ENCODE measurements around the gene ANKS4B. TPM values are rescaled to one million over a fixed set of nuclear protein-coding genes. Genes with fewer than 3 reads are reported as not detected.

Gene ANKS4B
- total and polyA plus RNA-seq, 8 donors = 0.23 to 9.0 (median 0.61) TPM; not detected in 3

- DNase-seq = no peak
- no peak for TF ChIP-seq POLR2AphosphoS5 (IDR thresholded peaks at IDR 0.05)
- TF ChIP-seq EP300 (IDR thresholded peaks at IDR 0.05) = no peak
- TF ChIP-seq CTCF (IDR thresholded peaks at IDR 0.05) = no peak
- TF ChIP-seq POLR2A (IDR thresholded peaks at IDR 0.05) = no peak
- Histone ChIP-seq H3K36me3 (no peaks in the 10 kb centered on the region), H3K4me3 (no peak overlapping the region), H3K4me1 (no peaks in the 10 kb centered on the region), H3K9me3 (no peaks in the 10 kb centered on the region), H3K27me3 (peaks cover 0 to 11% (median 0%) of the 10 kb centered on the region in 3 donors), H3K27ac (no peak overlapping the region)
- intact Hi-C loops (cut with DNase I; ENCODE audit: low total_unique reads) = no loop called here
These were observed 5.6 kb upstream of the ANKS4B start for GRCh38 chr16:21227866-21228265.

- peaks cover 0 to 11% (median 0%) of the 10 kb centered on the region in 3 donors for H3K27me3 ChIP-seq
- no peak for DNase-seq
- no peak overlapping the region for H3K27ac ChIP-seq
- no peaks in the 10 kb centered on the region for H3K4me1 ChIP-seq
- no peak overlapping the region for H3K4me3 ChIP-seq
- H3K36me3 ChIP-seq = no peaks in the 10 kb centered on the region
- TF ChIP-seq EP300 (IDR thresholded peaks at IDR 0.05) = no peak
- TF ChIP-seq POLR2A (IDR thresholded peaks at IDR 0.05) = no peak
- TF ChIP-seq POLR2AphosphoS5 (IDR thresholded peaks at IDR 0.05) = no peak
- TF ChIP-seq CTCF (IDR thresholded peaks at IDR 0.05) = no peak
- H3K9me3 ChIP-seq = no peaks in the 10 kb centered on the region
- WGBS, 5 donors = 50 to 64% (median 54%) methylated on average over 2 of the region's 2 CpGs
- intact Hi-C loops (cut with DNase I; ENCODE audit: low total_unique reads) = no loop called here
These were observed 5.1 kb upstream of the ANKS4B start for GRCh38 chr16:21228361-21228872.

GRCh38 chr16:21233045-21233520, 416 bp upstream of the ANKS4B start:
- no peak for DNase-seq

GRCh38 chr16:21235199-21235585, 1.7 kb downstream of the ANKS4B start:
- Histone ChIP-seq H3K36me3 (no peaks in the 10 kb centered on the region), H3K4me3 (no peak overlapping the region), H3K9me3 (no peaks in the 10 kb centered on the region), H3K27me3 (peaks cover 0 to 6% (median 0%) of the 10 kb centered on the region in 3 donors), H3K4me1 (no peaks in the 10 kb centered on the region), H3K27ac (no peak overlapping the region)
- WGBS, 5 donors = 53 to 70% (median 59%) methylated on average over 3 of the region's 3 CpGs
- intact Hi-C loops (cut with DNase I; ENCODE audit: low total_unique reads) = no loop called here
- no peak for DNase-seq
- TF ChIP-seq POLR2A (IDR thresholded peaks at IDR 0.05) = no peak
- TF ChIP-seq CTCF (IDR thresholded peaks at IDR 0.05) = no peak
- no peak for TF ChIP-seq EP300 (IDR thresholded peaks at IDR 0.05)
- TF ChIP-seq POLR2AphosphoS5 (IDR thresholded peaks at IDR 0.05) = no peak

More at GRCh38 chr16:21233045-21233520, 416 bp upstream of the ANKS4B start:
- Histone ChIP-seq H3K27ac (no peak overlapping the region), H3K4me3 (no peak overlapping the region), H3K9me3 (no peaks in the 10 kb centered on the region), H3K36me3 (no peaks in the 10 kb centered on the region), H3K27me3 (peaks cover 0 to 11% (median 0%) of the 10 kb centered on the region in 3 donors), H3K4me1 (no peaks in the 10 kb centered on the region)
- 93 to 100% (median 98%) methylated on average over 1 of the region's 1 CpG for WGBS, 5 donors
- intact Hi-C loops (cut with DNase I; ENCODE audit: low total_unique reads) = no loop called here
- TF ChIP-seq EP300 (IDR thresholded peaks at IDR 0.05) (no peak), POLR2AphosphoS5 (IDR thresholded peaks at IDR 0.05) (no peak), CTCF (IDR thresholded peaks at IDR 0.05) (no peak), POLR2A (IDR thresholded peaks at IDR 0.05) (no peak)

Data from stomach (tissue), 9 donors.